Measurements from ENCODE around the gene ELF1. TPM values are rescaled to one million over a fixed set of nuclear protein-coding genes. Genes with fewer than 3 reads are reported as not detected.

Gene ELF1
- total and polyA plus RNA-seq, 9 donors: 28.5 to 53.2 (median 47.7) TPM

GRCh38 chr13:40958655-40959054 is 60.5 kb downstream of the ELF1 start:
- intact Hi-C loops (cut with DNase I): no loop called here
- DNase-seq: no peak
- Histone ChIP-seq H3K4me1 (ENCODE audit: insufficient read depth) (peaks cover 2% of the 10 kb centered on the region), H3K36me3 (no peaks in the 10 kb centered on the region), H3K4me3 (no peak overlapping the region), H3K27me3 (no peaks in the 10 kb centered on the region), H3K9me3 (no peaks in the 10 kb centered on the region), H3K27ac (no peak overlapping the region)
- TF ChIP-seq CTCF (IDR thresholded peaks at IDR 0.05) (no peak), POLR2A (IDR thresholded peaks at IDR 0.05) (no peak), EP300 (IDR thresholded peaks at IDR 0.05) (no peak)
- WGBS, 3 donors: 95 to 98% (median 95%) methylated on average over 5 of the region's 5 CpGs

GRCh38 chr13:40946485-40946884 is 72.6 kb downstream of the ELF1 start:
- no peak for DNase-seq
- Histone ChIP-seq H3K27ac (no peak overlapping the region), H3K9me3 (no peaks in the 10 kb centered on the region), H3K27me3 (no peaks in the 10 kb centered on the region), H3K4me3 (no peak overlapping the region), H3K4me1 (ENCODE audit: insufficient read depth) (no peaks in the 10 kb centered on the region), H3K36me3 (no peaks in the 10 kb centered on the region)
- intact Hi-C loops (cut with DNase I): no loop called here
- 93 to 98% (median 97%) methylated on average over 1 of the region's 1 CpG for WGBS, 3 donors
- TF ChIP-seq POLR2A (IDR thresholded peaks at IDR 0.05) (no peak), EP300 (IDR thresholded peaks at IDR 0.05) (no peak), CTCF (IDR thresholded peaks at IDR 0.05) (no peak)

GRCh38 chr13:40943073-40943472 is 76.0 kb downstream of the ELF1 start:
- no peaks in the 10 kb centered on the region for H3K9me3 ChIP-seq
- H3K27ac ChIP-seq: no peak overlapping the region
- no peak overlapping the region for H3K4me3 ChIP-seq
- no peaks in the 10 kb centered on the region for H3K27me3 ChIP-seq
- TF ChIP-seq POLR2A (IDR thresholded peaks at IDR 0.05) (no peak), EP300 (IDR thresholded peaks at IDR 0.05) (no peak), CTCF (IDR thresholded peaks at IDR 0.05) (no peak)
- no peak for DNase-seq
- no peaks in the 10 kb centered on the region for H3K4me1 ChIP-seq (ENCODE audit: insufficient read depth)
- intact Hi-C loops (cut with DNase I): no loop called here
- H3K36me3 ChIP-seq: no peaks in the 10 kb centered on the region

- Histone ChIP-seq H3K36me3 (no peaks in the 10 kb centered on the region), H3K4me3 (no peak overlapping the region), H3K9me3 (no peaks in the 10 kb centered on the region), H3K27ac (no peak overlapping the region), H3K4me1 (ENCODE audit: insufficient read depth) (no peaks in the 10 kb centered on the region), H3K27me3 (no peaks in the 10 kb centered on the region)
- intact Hi-C loops (cut with DNase I): no loop called here
- no peak for DNase-seq
- TF ChIP-seq CTCF (IDR thresholded peaks at IDR 0.05) (no peak), EP300 (IDR thresholded peaks at IDR 0.05) (no peak), POLR2A (IDR thresholded peaks at IDR 0.05) (no peak)
- WGBS, 3 donors: 63 to 79% (median 64%) methylated on average over 5 of the region's 5 CpGs
Observed at GRCh38 chr13:40941581-40941980, 77.5 kb downstream of the ELF1 start.

- no peaks in the 10 kb centered on the region for H3K27me3 ChIP-seq
- 84 to 91% (median 91%) methylated on average over 6 of the region's 6 CpGs for WGBS, 3 donors
- H3K27ac ChIP-seq: no peak overlapping the region
- H3K4me1 ChIP-seq (ENCODE audit: insufficient read depth): no peaks in the 10 kb centered on the region
- H3K36me3 ChIP-seq: no peaks in the 10 kb centered on the region
- DNase-seq: no peak
- intact Hi-C loops (cut with DNase I): no loop called here
- no peak overlapping the region for H3K4me3 ChIP-seq
- TF ChIP-seq EP300 (IDR thresholded peaks at IDR 0.05): no peak
- no peak for TF ChIP-seq CTCF (IDR thresholded peaks at IDR 0.05)
- TF ChIP-seq POLR2A (IDR thresholded peaks at IDR 0.05): no peak
- H3K9me3 ChIP-seq: no peaks in the 10 kb centered on the region
Observed at GRCh38 chr13:40940841-40941240, 78.3 kb downstream of the ELF1 start.

Measured in ovary (tissue), 9 donors.